Myocyte (in vitro differentiated cells): ENCODE data around the gene RPTOR. TPM values are rescaled to one million over a fixed set of nuclear protein-coding genes. Genes with fewer than 3 reads are reported as not detected.
"Not testable (repeated sequence)": the region's sequence is repeated elsewhere in the genome, so short reads cannot be mapped to it uniquely, and the experiment has no call there.

Source experiments
- DNase-seq: peaks from one replicate; pipeline ENCODE4 v3.0.0-alpha.2; 2012; ENCODE audit warnings: low read depth
- total RNA-seq: library from RNA; depleted of rRNA; stranded (reverse); fragments of >200 nt; gene quantifications from 2 replicates; pipeline ENCODE4 v1.2.3, GENCODE V29; 2014

Gene RPTOR
- total RNA-seq, 1 donor from 2014 or later: 18.0 TPM

- no peak for DNase-seq
Observed at GRCh38 chr17:80614332-80615047, 69.9 kb downstream of the RPTOR start.

DNA sequence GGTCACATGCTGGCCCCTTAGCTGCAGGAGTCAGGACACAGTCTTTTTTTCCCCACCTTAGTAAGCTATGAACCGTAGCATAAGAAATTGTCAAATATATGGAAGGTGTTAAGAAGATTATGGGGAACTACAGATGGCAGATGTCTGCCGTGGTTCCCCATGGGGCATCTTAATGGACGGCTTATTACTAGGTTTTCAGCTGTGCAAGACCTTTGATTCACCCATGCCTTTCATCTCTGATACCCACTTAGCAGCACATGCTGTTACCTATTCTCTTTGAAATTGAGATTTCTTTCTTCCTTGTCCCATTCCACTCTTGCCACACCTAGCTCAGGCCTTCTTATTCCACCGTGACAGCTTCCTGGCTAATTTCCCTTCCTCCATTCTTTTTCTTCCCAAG is 70.7 kb downstream of the RPTOR start:
- DNase-seq: no peak

DNA sequence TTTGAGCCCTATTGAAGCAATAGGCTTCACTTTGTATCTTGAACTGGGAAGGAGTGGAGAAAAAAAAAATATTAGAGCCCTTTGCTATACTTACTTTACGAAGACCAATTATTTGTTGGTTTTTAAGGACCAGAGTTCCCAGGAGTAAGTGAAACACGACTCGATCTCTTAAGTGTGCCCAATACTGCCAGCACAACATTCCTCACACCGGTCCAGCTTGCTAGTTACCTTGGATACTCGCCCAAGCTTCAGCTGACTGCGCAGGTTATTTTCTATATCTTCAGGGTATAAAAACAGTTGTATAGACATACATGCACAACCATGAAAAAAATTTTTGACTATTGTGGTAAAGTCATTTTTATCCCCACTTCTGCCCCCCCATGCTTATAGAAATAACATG is 72.1 kb downstream of the RPTOR start:
- no peak for DNase-seq

DNA sequence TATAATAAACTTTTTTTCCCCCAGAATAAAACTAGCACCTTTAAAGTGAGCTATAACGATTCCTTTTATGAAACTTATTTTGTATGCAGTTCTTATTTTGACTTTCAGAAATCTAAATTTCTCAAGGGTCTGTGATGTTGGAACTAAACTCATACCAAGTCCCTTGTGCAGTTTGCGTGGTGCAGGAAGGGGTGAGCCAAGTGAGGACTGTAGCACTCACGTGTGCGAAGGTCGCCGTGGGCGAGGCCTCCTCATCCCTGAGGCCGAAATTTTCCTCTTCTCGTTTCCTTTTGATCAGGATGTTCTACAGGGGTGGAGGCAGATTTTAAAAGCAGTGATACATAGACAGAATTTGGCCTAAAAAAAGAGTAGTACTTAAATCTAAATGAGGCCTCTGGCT is 73.7 kb downstream of the RPTOR start:
- no peak for DNase-seq

DNA sequence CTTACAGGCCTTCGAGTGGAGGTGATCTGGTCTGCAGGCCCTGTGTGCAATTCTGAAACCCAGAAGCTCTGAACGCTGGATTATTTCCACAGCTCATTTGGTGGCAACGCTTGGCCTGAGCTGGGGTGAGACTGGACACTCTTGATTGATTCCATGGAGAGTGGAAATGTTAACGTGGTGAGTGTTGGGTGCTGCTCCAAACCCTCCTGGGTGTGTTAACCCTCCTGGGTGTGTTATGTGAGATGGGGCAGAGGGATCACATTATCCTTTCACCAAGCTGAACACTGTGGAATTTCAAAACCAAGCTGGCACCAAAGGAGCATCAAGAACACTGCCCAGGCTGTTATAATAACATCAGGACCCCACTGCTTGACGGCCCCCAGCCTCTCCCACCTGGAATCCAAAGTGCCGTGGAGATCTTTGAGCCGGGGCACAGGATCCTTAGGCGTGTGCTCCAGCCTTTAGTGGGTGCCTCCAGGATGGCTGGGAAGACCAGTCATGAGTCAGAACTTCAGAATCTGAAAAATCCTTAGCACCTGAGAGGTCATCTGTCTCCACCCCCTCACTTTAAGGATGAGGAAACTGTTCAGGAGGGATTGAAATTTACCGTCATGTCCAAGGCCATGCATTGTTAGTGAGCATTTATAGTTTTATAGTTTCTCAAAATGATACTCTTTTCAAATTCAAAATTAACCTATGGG is 75.0 kb downstream of the RPTOR start:
- no peak for DNase-seq

DNA sequence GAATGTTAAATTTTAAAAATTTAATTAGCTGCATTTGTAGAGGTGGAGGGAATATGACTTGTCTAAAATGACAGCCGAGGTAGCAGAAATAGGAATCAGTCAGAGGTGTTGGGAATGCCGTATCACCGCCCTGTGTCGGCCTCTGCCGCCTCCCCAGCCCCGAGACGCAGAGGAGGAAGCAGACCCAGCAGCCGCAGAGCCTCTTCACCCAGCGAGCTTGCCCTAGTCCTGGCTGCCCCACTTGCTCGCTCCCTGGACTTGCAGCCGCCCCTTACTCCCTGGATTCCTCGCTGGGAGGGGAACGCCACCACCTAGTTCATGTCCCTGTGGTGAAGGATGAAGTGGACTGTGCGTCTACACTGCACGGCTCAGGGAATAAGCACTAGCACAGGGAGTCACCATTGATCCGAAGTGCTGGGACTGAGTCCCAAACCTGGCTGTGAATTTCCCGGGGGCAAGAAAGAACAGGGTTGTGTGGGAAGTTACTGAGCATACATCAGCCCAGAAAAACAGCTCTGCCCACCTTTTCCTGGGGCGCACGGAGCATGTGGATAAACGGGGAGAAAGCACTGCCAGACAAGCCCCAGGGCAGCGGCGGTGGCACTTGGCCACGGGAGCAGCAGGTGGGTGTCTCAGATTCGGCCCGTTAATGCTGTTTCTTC is 76.8 kb downstream of the RPTOR start:
- DNase-seq: no peak

DNA sequence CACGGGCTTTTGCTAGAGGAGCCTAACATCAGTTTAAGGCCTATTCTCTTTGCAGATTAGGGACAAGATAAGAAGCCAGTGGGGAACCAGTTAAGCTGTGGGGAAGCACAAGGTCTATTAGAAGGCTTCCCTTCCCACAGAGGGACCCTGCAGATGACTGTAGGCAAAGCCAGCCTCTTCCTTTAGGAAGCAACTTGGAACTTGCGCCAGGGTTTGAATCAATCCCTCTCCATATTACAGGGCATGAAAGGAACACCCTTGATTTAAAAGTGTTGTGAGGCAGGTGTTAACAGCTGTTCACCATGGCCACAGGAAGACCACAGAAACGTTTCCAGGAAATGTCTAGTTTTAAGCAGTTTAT is 77.3 kb downstream of the RPTOR start:
- no peak for DNase-seq

DNA sequence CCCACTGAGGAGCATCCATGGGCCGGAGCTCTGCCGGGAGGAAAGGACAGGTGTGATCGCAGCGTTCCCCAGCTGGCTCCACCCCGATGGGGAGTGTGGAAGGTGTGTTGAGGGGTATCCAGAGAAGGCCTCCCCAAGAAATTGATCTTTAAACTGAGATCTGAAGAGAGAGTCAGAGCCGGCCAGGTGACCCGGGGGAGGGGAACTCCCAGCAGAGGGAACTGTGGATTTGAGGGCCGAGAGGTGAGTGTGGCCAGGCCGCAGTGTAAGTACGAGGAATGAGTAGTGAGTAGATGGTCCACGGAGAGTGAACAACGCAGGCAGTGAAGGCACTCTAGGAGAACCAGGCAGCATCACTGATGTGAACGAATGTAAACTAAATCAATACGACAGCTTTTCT is 80.2 kb downstream of the RPTOR start:
- no peak for DNase-seq

DNA sequence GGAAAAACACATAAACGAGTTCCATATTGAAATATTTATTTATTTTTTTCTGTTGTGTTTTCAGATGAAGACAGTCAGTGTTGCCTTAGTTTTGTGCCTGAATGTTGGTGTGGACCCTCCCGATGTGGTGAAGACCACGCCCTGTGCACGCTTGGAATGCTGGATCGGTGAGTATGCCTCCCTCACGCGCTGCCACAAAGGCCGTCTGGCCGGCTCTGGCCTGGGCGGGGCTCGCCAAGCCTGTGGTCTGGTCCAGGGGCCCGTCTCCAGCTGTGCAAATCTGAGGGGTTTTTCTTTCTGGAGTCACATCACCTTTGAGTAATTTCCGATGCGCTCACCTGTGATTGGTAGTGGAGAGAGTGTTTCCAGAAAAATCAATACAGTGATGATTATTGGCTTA is 81.0 kb downstream of the RPTOR start:
- DNase-seq: no peak

- DNase-seq: not testable (repeated sequence)
Observed at GRCh38 chr17:80628881-80629280, 84.2 kb downstream of the RPTOR start.

- no peak for DNase-seq
Observed at GRCh38 chr17:80629298-80630028, 84.8 kb downstream of the RPTOR start.

DNA sequence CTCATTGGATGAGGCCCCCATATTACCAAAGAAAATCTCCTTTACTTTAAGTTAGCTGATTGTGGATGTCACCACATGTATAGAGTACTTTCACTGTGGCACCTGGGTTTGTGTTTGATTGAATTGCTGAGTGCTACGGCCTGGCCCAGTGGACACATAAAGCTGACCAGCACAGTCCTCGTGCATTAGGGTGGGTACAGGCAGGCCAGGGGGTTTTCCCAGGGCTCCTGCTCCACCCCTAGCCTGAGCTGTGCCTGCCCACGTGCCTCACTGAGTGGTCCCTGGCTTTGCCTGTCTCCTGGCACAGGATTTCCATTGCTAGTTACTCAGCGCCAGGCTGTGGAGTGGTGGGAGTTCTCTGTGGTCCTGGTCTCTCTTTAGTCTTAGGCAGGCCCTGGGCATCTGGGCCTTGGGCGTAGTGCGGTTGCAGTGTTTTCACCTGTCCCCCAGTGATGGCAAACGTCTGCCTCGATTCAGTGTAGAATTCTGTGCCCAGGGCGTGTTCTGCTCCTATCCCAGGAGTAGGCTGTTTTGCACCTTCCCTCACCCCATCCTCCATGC is 86.0 kb downstream of the RPTOR start:
- DNase-seq: no peak

DNA sequence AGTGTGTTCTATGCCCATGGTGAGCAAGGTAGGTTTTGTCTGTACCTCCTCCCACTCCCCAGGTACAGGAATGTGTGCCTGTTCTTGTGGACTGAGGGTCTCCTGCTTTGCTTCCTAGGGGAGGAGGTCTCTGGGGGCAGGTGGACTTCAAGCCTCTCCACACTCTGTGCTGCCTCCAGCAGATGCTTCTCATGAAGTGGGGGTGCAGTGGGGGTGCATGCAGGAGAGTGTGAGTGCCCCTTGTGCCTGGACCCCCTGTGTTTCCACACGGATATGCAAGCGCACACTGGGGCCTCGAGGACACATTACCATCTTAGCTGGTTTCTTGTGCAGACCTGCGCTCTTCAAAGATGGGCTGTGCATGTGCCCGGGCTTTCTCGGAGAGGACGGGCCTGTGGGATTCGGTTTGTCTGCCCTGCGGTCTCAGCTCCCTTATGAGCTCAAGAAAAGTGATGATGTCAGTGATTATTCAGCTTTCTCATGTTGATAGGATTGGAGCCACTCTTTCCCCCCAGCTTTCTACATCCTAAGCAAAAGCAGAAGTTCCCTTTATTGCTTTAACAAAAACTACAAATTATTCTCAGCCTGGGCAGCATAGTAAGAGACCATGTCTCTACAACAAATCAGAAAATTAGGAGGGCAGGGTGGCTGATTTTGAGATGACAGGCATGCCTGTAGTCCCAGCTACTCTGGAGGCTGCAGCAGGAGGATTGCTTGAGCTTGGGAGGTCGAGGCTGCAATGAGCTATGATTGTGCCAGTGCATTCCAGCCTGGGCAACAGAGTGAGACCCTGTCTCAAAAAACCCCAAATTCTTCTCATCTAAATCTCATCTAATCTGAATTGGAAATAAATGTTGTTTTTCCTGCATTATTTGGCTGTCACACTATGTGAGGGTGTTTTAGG is 86.8 kb downstream of the RPTOR start:
- no peak for DNase-seq

- DNase-seq: peak; percentile 43
Observed at GRCh38 chr17:80632046-80632581, 87.5 kb downstream of the RPTOR start.

- DNase-seq: no peak
Observed at GRCh38 chr17:80633207-80633606, 88.6 kb downstream of the RPTOR start.

DNA sequence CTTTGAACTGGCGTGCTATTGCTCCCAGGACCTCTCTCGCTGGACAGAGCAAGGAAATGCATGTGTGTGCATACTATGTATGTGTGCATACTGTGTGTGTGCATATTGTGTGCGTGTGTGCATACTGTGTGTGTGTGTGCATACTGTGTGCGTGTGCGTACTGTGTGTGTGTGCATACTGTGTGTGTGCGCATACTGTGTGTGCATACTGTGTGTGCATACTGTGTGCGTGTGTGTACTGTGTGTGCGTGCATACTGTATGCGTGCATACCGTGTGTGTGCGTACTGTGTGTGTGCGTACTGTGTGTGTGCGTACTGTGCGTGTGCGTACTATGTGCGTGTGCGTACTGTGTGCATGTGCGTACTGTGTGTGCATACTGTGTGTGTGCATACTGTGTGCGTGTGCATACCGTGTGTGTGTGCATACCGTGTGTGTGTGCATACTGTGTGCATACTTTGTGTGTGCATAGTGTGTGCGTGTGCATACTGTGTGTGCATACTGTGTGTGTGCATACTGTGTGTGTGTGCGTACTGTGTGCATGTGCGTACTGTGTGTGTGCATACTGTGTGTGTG is 89.4 kb downstream of the RPTOR start:
- DNase-seq: no peak

GRCh38 chr17:80636361-80637018 is 91.9 kb downstream of the RPTOR start:
- DNase-seq: no peak

GRCh38 chr17:80637048-80637781 is 92.6 kb downstream of the RPTOR start:
- no peak for DNase-seq

- no peak for DNase-seq
Observed at GRCh38 chr17:80639658-80640057, 95.0 kb downstream of the RPTOR start.
